AG09319 (cell line): ENCODE data around the gene C9orf78.
"Not testable (repeated sequence)": the region's sequence is repeated elsewhere in the genome, so short reads cannot be mapped to it uniquely, and the experiment has no call there.

Experiments used
- DNase-seq: peaks from one replicate; pipeline ENCODE4 v3.0.0-alpha.2; 2010; ENCODE audit warnings: low read depth; ENCODE audit errors: extremely low read depth
- TF ChIP-seq, protein P1 (sequence below): IDR thresholded peaks from 2 replicates; pipeline ENCODE4 v1.5.1; 2011; ENCODE audit warnings: low read depth, mild to moderate bottlenecking, inconsistent platforms, low read length, moderate library complexity

Gene C9orf78

DNA sequence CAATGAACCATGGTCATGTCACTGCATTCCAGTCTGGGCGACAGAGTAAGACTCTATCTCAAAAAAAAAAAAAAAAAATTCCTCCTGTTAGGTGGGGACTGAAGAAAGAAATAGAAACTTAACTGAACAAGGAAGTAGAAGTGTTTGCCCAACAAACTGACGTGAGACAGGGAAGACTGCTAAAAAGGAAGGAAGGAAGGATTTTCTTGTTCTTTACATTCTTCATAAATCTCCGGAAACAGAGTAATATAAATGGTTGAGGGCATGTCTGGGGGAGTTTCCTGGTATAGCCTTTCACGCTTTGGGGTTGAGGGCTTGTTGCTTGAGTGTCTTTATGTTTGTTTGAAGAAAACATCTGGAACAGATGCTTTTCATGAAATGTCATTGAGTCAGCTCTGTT is 29.0 kb downstream of the C9orf78 start:
- TF ChIP-seq, protein P1, sequence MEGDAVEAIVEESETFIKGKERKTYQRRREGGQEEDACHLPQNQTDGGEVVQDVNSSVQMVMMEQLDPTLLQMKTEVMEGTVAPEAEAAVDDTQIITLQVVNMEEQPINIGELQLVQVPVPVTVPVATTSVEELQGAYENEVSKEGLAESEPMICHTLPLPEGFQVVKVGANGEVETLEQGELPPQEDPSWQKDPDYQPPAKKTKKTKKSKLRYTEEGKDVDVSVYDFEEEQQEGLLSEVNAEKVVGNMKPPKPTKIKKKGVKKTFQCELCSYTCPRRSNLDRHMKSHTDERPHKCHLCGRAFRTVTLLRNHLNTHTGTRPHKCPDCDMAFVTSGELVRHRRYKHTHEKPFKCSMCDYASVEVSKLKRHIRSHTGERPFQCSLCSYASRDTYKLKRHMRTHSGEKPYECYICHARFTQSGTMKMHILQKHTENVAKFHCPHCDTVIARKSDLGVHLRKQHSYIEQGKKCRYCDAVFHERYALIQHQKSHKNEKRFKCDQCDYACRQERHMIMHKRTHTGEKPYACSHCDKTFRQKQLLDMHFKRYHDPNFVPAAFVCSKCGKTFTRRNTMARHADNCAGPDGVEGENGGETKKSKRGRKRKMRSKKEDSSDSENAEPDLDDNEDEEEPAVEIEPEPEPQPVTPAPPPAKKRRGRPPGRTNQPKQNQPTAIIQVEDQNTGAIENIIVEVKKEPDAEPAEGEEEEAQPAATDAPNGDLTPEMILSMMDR, result no peak
- DNase-seq, result no peak

DNA sequence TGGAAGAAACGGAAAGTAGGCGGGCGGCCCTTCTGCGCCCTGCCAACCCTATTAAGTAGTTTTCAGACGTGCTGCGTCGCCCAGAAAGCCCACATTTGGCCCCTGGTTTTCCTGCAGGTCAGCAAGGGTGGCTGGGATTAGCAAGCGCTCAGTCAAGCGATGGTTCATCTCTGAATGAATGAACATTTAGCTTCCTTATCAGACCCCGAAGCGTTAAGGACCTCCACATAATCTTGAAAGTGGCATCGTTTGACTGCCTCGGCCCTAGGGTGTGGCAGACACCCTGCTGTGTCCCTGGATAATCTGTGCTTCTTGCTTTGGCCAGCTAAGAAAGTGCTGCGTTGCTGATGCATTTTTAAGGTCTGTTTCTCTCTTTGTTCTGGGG is 31.4 kb downstream of the C9orf78 start:
- DNase-seq, result no peak
- TF ChIP-seq, protein P1, result no peak

DNA sequence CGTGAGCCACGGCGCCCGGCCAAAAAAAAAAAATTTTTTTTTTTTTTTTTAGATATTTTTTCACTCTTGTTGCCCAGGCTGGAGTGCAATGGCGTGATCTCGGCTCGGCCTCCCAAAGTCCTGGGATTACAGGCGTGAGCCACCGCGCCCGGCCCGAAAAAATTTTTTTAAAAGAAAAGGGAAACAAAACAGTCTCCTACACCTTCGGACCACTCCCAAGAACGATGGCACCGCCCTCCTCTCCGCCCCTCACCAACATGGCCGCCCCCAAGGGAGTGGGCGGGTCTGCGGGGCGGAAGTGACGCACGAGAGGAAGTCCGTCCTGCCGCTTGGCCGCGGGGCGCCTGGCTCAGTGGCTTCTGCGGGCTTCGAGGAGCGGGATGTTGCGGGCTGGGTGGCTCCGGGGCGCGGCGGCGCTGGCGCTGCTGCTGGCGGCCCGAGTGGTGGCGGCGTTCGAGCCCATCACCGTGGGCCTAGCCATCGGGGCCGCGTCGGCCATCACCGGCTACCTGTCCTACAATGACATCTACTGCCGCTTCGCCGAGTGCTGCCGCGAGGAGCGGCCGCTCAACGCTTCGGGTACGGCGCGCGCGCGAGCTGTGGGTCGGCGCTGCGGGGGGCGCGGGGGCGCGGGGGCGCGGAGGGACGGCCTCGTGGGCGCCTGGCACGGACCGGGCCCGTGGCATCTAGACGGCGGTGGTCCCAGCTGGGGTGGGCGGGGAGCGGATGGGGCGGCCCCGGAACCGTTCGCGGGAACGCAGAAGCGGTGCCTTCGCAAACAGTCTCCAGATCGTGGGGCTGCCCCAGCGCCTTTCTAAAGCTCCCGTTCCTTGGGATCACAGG is 32.0 kb downstream of the C9orf78 start, which contains the start of gene TOR1B:
TOR1B (plus strand) TSS at position 352 of the 843 bp plus-strand sequence; CDS start at position 381, 29 bp downstream.
- TF ChIP-seq, protein P1, result no peak
- DNase-seq, result peak; percentile 77

DNA sequence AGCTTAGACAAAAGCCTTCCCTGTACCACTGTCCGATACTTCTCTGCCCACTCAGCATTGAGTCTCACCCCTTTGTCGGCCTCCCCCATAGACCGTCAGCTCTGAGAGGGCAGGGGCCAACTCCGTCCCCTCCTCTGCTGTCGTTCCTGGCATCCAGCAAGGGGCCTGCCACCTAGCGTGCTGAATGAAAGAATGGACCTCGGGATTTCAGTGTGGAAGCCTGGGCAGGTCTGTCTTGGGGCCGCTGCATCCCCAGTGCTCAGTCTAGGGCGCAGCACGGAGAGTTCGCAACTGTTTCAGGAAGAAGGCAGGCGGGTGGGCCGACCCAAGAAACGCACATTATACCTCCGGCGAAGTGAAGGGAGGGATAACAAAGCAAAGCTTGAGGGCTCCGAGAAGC is 33.6 kb downstream of the C9orf78 start:
- DNase-seq, result no peak
- TF ChIP-seq, protein P1, result no peak

DNA sequence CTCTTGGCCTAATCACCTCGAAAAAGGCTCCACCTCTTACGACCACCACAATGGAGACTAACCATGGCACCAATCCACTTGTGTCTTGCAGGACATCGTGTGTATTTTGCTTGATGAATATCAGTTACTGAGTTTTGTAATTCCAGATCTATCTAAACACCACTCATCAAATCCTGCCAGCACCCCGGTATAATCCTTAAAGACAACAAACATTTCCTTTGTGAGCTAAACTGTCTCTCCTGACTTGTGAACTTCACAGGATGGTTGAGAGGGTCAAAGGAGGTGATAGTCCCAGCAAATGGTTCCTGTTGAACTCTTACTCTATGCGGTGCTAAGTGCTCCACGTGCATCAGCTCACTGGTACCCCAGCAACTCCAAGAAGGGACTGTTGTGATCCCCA is 36.1 kb downstream of the C9orf78 start:
- no peak for DNase-seq
- TF ChIP-seq, protein P1, result no peak

DNA sequence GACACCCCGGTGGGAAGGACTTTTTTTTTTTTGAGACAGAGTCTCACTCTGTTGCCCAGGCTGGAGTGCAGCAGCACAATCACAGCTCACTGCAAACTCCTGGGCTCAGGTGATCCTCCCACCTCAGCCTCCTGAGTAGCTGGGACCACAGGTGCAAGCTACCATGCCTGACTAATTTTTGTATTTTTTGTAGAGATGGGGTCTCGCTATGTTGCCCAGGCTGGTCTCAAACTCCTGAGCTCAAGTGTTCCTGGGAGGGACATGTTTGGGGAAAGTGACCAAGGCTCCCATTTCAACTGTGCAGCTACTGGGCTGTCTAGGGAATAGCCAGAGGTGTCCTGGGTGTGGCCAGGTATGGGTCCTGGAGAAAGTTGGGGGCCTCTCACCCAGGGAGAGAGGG is 39.0 kb downstream of the C9orf78 start:
- not testable (repeated sequence) for DNase-seq

DNA sequence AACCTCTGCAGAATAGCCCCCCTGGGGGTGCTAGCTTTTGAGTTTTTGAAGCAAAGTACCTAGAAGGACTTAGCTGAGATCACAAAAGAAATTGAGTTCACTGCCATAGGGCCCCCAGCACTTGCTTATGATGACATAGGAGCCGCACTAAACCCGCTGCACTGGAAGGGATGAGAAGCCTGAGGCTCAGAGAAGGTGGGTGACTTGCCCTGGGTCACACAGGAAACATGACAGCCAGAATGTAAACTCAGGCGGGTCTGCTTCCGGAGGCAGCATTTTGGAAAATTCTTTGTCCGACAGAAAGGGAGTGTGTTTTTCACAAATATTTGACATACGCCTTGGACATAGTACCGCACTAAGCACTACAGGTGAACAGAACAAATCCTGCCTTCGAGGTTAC is 40.5 kb downstream of the C9orf78 start:
- DNase-seq, result no peak
- TF ChIP-seq, protein P1, result no peak

DNA sequence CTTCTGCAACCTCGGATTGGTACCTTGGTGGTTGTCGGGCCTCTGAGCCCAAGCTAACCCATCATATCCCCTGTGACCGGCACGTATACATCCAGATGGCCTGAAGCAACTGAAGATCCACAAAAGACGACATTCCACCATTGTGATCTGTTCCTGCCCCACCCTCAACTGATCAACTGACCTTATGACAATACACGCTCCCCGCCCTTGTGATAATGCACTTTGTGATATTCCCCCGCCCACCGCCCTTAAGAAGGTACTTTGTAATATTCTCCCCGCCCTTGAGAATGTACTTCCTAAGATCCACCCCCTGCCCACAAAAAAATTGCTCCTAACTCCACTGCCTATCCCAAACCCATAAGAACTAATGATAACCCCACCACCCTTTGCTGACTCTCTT is 48.6 kb downstream of the C9orf78 start:
- DNase-seq, result no peak

More for the DNA sequence above, 48.6 kb downstream of the C9orf78 start:
- TF ChIP-seq, protein P1, result no peak
